ENCODE results near the gene ARMH3. TPM values are rescaled to one million over a fixed set of nuclear protein-coding genes. Genes with fewer than 3 reads are reported as not detected.

ARMH3 gene
- total and polyA plus RNA-seq, 7 experiments from 2014 or later, result 19.7 to 34.0 (median 27.6) TPM

GRCh38 chr10:101902820-101903145 is 153.2 kb downstream of the ARMH3 start:
- H3K4me3 ChIP-seq (ENCODE audit: low read length), result no peak overlapping the region
- no peak overlapping the region for H3K27ac ChIP-seq (ENCODE audit: low read depth, low read length)
- ATAC-seq (no peak), DNase-seq (no peak)
- H3K27ac Mint-ChIP-seq, result peak overlapping the region in 2 of 9 donors; percentile 22 to 86
- H3K4me1 ChIP-seq (ENCODE audit: control insufficient read depth in 2 of 2, insufficient read depth in 2 of 2, low read length in 2 of 2), result no peaks in the 10 kb centered on the region
- ChIA-PET POLR2A (no interaction called here), CTCF (no interaction called here)
- peaks cover 4 to 28% (median 8%) of the 10 kb centered on the region in 7 donors for H3K4me1 Mint-ChIP-seq
- no peaks in the 10 kb centered on the region for H3K27me3 ChIP-seq (ENCODE audit: control insufficient read depth in 2 of 2, insufficient read depth in 2 of 2, low read length in 2 of 2)
- intact Hi-C loops (cut with micrococcal nuclease), result no loop called here
- no peak overlapping the region for H3K4me3 Mint-ChIP-seq
- H3K27me3 Mint-ChIP-seq, result no peaks in the 10 kb centered on the region
- H3K36me3 Mint-ChIP-seq, result peaks cover 0 to 13% (median 8%) of the 10 kb centered on the region in 5 donors
- H3K9me3 Mint-ChIP-seq, result peaks cover 0 to 1% (median 0%) of the 10 kb centered on the region in 11 donors
- peaks cover 0 to 10% (median 0%) of the 10 kb centered on the region in 3 experiments for H3K36me3 ChIP-seq (ENCODE audit: control insufficient read depth in 2 of 3, insufficient read depth in 3 of 3, low read length in 3 of 3)
- H3K9me3 ChIP-seq (ENCODE audit: control insufficient read depth in 2 of 3, low read length in 3 of 3), result no peaks in the 10 kb centered on the region

GRCh38 chr10:101902032-101902819 is 153.7 kb downstream of the ARMH3 start:
- H3K9me3 Mint-ChIP-seq, result peaks cover 0 to 1% (median 0%) of the 10 kb centered on the region in 11 donors
- ChIA-PET CTCF (interaction anchor here (0.6 kb wide), 1 partner anchor 455 kb away, joined by 4 read pairs; no protein-coding TSS in a partner anchor), POLR2A (interaction anchor here (0.8 kb wide), 1 partner anchor 16 kb away, joined by 4 read pairs; no protein-coding TSS in a partner anchor)
- no peaks in the 10 kb centered on the region for H3K27me3 ChIP-seq (ENCODE audit: control insufficient read depth in 2 of 2, insufficient read depth in 2 of 2, low read length in 2 of 2)
- H3K4me1 ChIP-seq (ENCODE audit: control insufficient read depth in 2 of 2, insufficient read depth in 2 of 2, low read length in 2 of 2), result no peaks in the 10 kb centered on the region
- no peak overlapping the region for H3K4me3 Mint-ChIP-seq
- H3K4me1 Mint-ChIP-seq, result peaks cover 4 to 26% (median 8%) of the 10 kb centered on the region in 7 donors
- intact Hi-C loops (cut with micrococcal nuclease), result no loop called here
- peaks cover 0 to 10% (median 0%) of the 10 kb centered on the region in 3 experiments for H3K36me3 ChIP-seq (ENCODE audit: control insufficient read depth in 2 of 3, insufficient read depth in 3 of 3, low read length in 3 of 3)
- ATAC-seq, result no peak
- H3K27ac ChIP-seq (ENCODE audit: low read depth, low read length), result no peak overlapping the region
- H3K27ac Mint-ChIP-seq, result peak overlapping the region in 2 of 9 donors; percentile 22 to 86
- H3K27me3 Mint-ChIP-seq, result no peaks in the 10 kb centered on the region
- no peak for DNase-seq
- no peak overlapping the region for H3K4me3 ChIP-seq (ENCODE audit: low read length)
- peaks cover 0 to 13% (median 8%) of the 10 kb centered on the region in 5 donors for H3K36me3 Mint-ChIP-seq
- H3K9me3 ChIP-seq (ENCODE audit: control insufficient read depth in 2 of 3, low read length in 3 of 3), result no peaks in the 10 kb centered on the region

GRCh38 chr10:101901340-101901739 is 154.6 kb downstream of the ARMH3 start:
- peaks cover 0 to 13% (median 8%) of the 10 kb centered on the region in 5 donors for H3K36me3 Mint-ChIP-seq
- Histone ChIP-seq H3K36me3 (ENCODE audit: control insufficient read depth in 2 of 3, insufficient read depth in 3 of 3, low read length in 3 of 3) (peaks cover 0 to 10% (median 0%) of the 10 kb centered on the region in 3 experiments), H3K4me3 (ENCODE audit: low read length) (no peak overlapping the region), H3K4me1 (ENCODE audit: control insufficient read depth in 2 of 2, insufficient read depth in 2 of 2, low read length in 2 of 2) (no peaks in the 10 kb centered on the region), H3K9me3 (ENCODE audit: control insufficient read depth in 2 of 3, low read length in 3 of 3) (no peaks in the 10 kb centered on the region), H3K27me3 (ENCODE audit: control insufficient read depth in 2 of 2, insufficient read depth in 2 of 2, low read length in 2 of 2) (no peaks in the 10 kb centered on the region), H3K27ac (ENCODE audit: low read depth, low read length) (no peak overlapping the region)
- ChIA-PET POLR2A (interaction anchor here (0.8 kb wide), 1 partner anchor 17 kb away, joined by 4 read pairs; no protein-coding TSS in a partner anchor), CTCF (no interaction called here)
- ATAC-seq (no peak), DNase-seq (no peak)
- H3K4me1 Mint-ChIP-seq, result peaks cover 3 to 20% (median 7%) of the 10 kb centered on the region in 7 donors
- H3K27me3 Mint-ChIP-seq, result no peaks in the 10 kb centered on the region
- intact Hi-C loops (cut with micrococcal nuclease), result no loop called here
- H3K27ac Mint-ChIP-seq, result no peak overlapping the region
- peaks cover 0 to 1% (median 0%) of the 10 kb centered on the region in 11 donors for H3K9me3 Mint-ChIP-seq
- no peak overlapping the region for H3K4me3 Mint-ChIP-seq

GRCh38 chr10:101897633-101898032 is 158.3 kb downstream of the ARMH3 start:
- no peak for DNase-seq
- Mint-ChIP-seq H3K27ac (peak overlapping the region in 1 of 9 donors; percentile 10), H3K4me1 (peaks cover 0 to 7% (median 0%) of the 10 kb centered on the region in 7 donors), H3K27me3 (no peaks in the 10 kb centered on the region), H3K9me3 (peaks cover 0 to 1% (median 0%) of the 10 kb centered on the region in 11 donors), H3K4me3 (no peak overlapping the region), H3K36me3 (peaks cover 0 to 2% (median 0%) of the 10 kb centered on the region in 5 donors)
- intact Hi-C loops (cut with micrococcal nuclease), result no loop called here
- POLR2A ChIA-PET, result interaction anchor here (0.6 to 0.9 kb wide), 2 partner anchors 8 to 1342 kb away, joined by 3 read pairs; no protein-coding TSS in a partner anchor
- Histone ChIP-seq H3K4me3 (ENCODE audit: low read length) (no peak overlapping the region), H3K27me3 (ENCODE audit: control insufficient read depth in 2 of 2, insufficient read depth in 2 of 2, low read length in 2 of 2) (no peaks in the 10 kb centered on the region), H3K9me3 (ENCODE audit: control insufficient read depth in 2 of 3, low read length in 3 of 3) (no peaks in the 10 kb centered on the region), H3K27ac (ENCODE audit: low read depth, low read length) (no peak overlapping the region), H3K36me3 (ENCODE audit: control insufficient read depth in 2 of 3, insufficient read depth in 3 of 3, low read length in 3 of 3) (peaks cover 0 to 8% (median 0%) of the 10 kb centered on the region in 3 experiments), H3K4me1 (ENCODE audit: control insufficient read depth in 2 of 2, insufficient read depth in 2 of 2, low read length in 2 of 2) (no peaks in the 10 kb centered on the region)
- ATAC-seq, result no peak
- CTCF ChIA-PET, result no interaction called here

- ATAC-seq, result no peak
- Histone ChIP-seq H3K36me3 (ENCODE audit: control insufficient read depth in 2 of 3, insufficient read depth in 3 of 3, low read length in 3 of 3) (peaks cover 0 to 5% (median 0%) of the 10 kb centered on the region in 3 experiments), H3K27me3 (ENCODE audit: control insufficient read depth in 2 of 2, insufficient read depth in 2 of 2, low read length in 2 of 2) (no peaks in the 10 kb centered on the region), H3K9me3 (ENCODE audit: control insufficient read depth in 2 of 3, low read length in 3 of 3) (no peaks in the 10 kb centered on the region), H3K4me3 (ENCODE audit: low read length) (no peak overlapping the region), H3K27ac (ENCODE audit: low read depth, low read length) (no peak overlapping the region), H3K4me1 (ENCODE audit: control insufficient read depth in 2 of 2, insufficient read depth in 2 of 2, low read length in 2 of 2) (no peaks in the 10 kb centered on the region)
- DNase-seq, result no peak
- CTCF ChIA-PET, result no interaction called here
- Mint-ChIP-seq H3K27me3 (no peaks in the 10 kb centered on the region), H3K4me1 (peaks cover 0 to 5% (median 0%) of the 10 kb centered on the region in 7 donors), H3K9me3 (no peaks in the 10 kb centered on the region), H3K27ac (peak overlapping the region in 2 of 9 donors; percentile 10 to 63), H3K36me3 (peaks cover 0 to 2% (median 0%) of the 10 kb centered on the region in 5 donors), H3K4me3 (no peak overlapping the region)
- intact Hi-C loops (cut with micrococcal nuclease), result no loop called here
- POLR2A ChIA-PET, result no interaction called here
These were observed 159.6 kb downstream of the ARMH3 start for GRCh38 chr10:101896225-101896877.

GRCh38 chr10:101895781-101896180 is 160.2 kb downstream of the ARMH3 start:
- no peaks in the 10 kb centered on the region for H3K27me3 ChIP-seq (ENCODE audit: control insufficient read depth in 2 of 2, insufficient read depth in 2 of 2, low read length in 2 of 2)
- H3K9me3 ChIP-seq (ENCODE audit: control insufficient read depth in 2 of 3, low read length in 3 of 3), result no peaks in the 10 kb centered on the region
- intact Hi-C loops (cut with micrococcal nuclease), result no loop called here
- CTCF ChIA-PET, result no interaction called here
- peaks cover 0 to under 1% (median 0%) of the 10 kb centered on the region in 3 experiments for H3K36me3 ChIP-seq (ENCODE audit: control insufficient read depth in 2 of 3, insufficient read depth in 3 of 3, low read length in 3 of 3)
- no peak for ATAC-seq
- H3K36me3 Mint-ChIP-seq, result no peaks in the 10 kb centered on the region
- POLR2A ChIA-PET, result no interaction called here
- H3K27ac Mint-ChIP-seq, result peak overlapping the region in 1 of 9 donors; percentile 10
- H3K27me3 Mint-ChIP-seq, result no peaks in the 10 kb centered on the region
- H3K4me3 ChIP-seq (ENCODE audit: low read length), result no peak overlapping the region
- H3K4me3 Mint-ChIP-seq, result no peak overlapping the region
- H3K4me1 Mint-ChIP-seq, result peaks cover 0 to 6% (median 0%) of the 10 kb centered on the region in 7 donors
- no peaks in the 10 kb centered on the region for H3K4me1 ChIP-seq (ENCODE audit: control insufficient read depth in 2 of 2, insufficient read depth in 2 of 2, low read length in 2 of 2)
- H3K9me3 Mint-ChIP-seq, result no peaks in the 10 kb centered on the region
- no peak for DNase-seq
- H3K27ac ChIP-seq (ENCODE audit: low read depth, low read length), result no peak overlapping the region
